Kidney epithelial cell (primary cell): ENCODE measurements around the gene C1QL1. TPM values are rescaled to one million over a fixed set of nuclear protein-coding genes. Genes with fewer than 3 reads are reported as not detected.

Experiments
- DNase-seq: peaks from one replicate; pipeline ENCODE4 v3.0.0-alpha.2; 2010; ENCODE audit warnings: low read depth
- H3K27me3 ChIP-seq: 2 replicates; pipeline ENCODE4 v1.6.0; 2011; ENCODE audit warnings: low read length; ENCODE audit not compliant: control insufficient read depth, insufficient read depth
- H3K36me3 ChIP-seq: 2 replicates; pipeline ENCODE4 v1.5.1; 2011; ENCODE audit warnings: low read length; ENCODE audit not compliant: control insufficient read depth, insufficient read depth
- H3K4me3 ChIP-seq: 2 replicates; pipeline ENCODE4 v1.5.1; 2011; ENCODE audit warnings: low read depth, mild to moderate bottlenecking, control low read depth, low read length
- total RNA-seq: library from RNA; depleted of rRNA; stranded (reverse); fragments of >200 nt; gene quantifications from 2 replicates; pipeline ENCODE4 v1.2.3, GENCODE V29; 2015
- TF ChIP-seq, protein P1 (sequence below): IDR thresholded peaks from 2 replicates; pipeline ENCODE4 v1.5.1; 2011; ENCODE audit warnings: mild to moderate bottlenecking, moderate library complexity, low read length, control low read depth, inconsistent platforms; ENCODE audit not compliant: insufficient read depth, poor library complexity, severe bottlenecking

Gene C1QL1
- total RNA-seq, 1 donor from 2014 or later, result 0.08 TPM

DNA sequence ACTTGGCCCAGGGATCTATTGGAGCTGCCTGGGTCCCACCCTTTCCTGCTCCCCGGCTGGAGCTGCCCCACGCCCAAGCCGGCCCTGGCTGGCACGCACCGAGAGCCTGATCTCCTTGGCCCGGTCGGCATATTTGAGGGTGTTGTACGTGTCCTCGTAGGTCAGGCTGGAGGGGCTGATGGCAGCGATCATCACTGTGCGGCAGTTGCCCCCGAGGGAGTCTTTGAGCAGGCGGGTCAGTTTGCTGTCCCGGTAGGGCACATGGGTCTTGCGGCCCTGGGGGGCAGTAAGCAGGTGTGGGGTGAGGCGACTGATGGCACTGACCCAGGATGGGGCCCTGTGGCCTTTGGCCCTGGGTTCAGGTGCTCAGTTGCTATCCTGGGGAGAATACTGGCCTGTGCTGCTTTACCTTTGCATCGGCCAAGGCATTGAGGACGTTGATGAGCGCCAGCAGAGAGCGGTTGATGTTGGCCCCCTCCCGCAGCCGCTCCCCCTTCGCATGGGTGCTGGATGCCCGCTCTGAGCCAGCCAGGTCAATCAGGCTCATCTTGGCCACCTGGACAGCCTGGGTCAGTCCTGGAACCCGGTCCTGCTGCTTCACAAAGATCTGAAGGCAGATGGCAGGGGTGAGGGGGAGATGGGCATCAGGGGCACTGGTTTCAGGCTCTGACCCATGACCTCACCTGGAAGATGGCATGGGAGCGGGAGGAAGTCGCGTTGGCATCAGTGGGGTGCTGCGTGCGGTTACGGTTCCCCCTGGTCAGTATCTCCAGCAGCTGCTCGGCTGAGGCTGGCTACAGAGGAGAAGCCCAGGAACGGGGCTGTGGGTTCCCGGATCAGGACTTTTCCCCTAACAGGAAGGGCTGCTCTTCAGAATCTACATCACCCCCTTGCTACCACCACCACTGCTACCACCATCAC lies 34.0 kb downstream of the C1QL1 start:
- DNase-seq, result no peak
- Histone ChIP-seq H3K36me3 (no peaks in the 10 kb centered on the region), H3K4me3 (no peak overlapping the region), H3K27me3 (no peaks in the 10 kb centered on the region)
- TF ChIP-seq, protein P1, sequence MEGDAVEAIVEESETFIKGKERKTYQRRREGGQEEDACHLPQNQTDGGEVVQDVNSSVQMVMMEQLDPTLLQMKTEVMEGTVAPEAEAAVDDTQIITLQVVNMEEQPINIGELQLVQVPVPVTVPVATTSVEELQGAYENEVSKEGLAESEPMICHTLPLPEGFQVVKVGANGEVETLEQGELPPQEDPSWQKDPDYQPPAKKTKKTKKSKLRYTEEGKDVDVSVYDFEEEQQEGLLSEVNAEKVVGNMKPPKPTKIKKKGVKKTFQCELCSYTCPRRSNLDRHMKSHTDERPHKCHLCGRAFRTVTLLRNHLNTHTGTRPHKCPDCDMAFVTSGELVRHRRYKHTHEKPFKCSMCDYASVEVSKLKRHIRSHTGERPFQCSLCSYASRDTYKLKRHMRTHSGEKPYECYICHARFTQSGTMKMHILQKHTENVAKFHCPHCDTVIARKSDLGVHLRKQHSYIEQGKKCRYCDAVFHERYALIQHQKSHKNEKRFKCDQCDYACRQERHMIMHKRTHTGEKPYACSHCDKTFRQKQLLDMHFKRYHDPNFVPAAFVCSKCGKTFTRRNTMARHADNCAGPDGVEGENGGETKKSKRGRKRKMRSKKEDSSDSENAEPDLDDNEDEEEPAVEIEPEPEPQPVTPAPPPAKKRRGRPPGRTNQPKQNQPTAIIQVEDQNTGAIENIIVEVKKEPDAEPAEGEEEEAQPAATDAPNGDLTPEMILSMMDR, result no peak

DNA sequence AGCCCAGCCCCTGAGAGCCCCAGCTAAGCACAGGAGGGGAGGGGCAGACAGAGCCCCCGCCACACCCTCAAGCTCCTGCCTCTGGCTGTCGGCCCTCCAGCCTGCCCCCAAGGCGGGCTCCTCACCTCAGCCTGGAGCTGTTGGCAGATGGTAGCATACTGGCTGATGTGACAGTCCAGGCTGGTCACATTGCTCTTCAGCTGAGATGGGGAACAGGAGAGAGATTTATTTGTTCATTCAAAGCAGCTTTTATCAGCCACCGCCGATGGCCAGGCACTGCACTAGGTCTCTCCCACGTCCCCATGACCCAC lies 35.4 kb downstream of the C1QL1 start:
- Histone ChIP-seq H3K36me3 (no peaks in the 10 kb centered on the region), H3K4me3 (no peak overlapping the region), H3K27me3 (no peaks in the 10 kb centered on the region)
- TF ChIP-seq, protein P1, result no peak
- DNase-seq, result no peak

DNA sequence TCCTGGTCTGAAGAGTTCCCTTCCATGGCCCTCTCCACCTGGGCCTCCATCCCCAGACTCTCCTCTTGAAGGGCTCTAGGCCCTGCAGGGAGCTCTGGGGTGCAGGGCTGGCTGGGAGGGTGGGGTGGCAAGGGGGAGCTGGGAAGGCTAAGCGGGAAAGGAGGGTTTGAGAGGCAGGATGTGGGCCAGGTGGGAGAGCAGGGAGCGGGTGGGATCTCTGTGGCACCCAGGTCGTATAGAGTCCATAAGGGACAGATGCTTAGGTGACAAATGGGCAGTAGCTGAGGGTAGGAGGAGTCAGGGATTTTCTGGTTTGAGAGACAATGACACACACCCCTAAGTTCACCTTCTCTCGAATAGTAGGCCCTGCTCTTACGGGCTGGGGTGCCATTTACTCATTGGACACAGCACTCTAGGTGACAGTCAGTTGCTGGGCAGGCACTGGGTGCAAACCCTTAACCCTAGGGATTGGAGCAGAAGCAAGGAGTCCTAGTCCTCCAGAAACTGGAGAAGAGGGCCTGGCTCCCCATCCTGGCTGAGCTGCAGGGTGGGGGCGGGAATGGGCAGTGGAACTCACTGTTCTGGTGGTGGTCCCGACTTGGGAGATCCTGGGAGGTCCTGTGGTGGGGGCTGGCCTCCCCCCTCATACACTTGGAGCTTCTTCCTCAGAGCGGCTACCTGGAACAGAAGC lies 35.9 kb downstream of the C1QL1 start:
- TF ChIP-seq, protein P1, result no peak
- no peaks in the 10 kb centered on the region for H3K36me3 ChIP-seq
- H3K4me3 ChIP-seq, result no peak overlapping the region
- no peak for DNase-seq
- no peaks in the 10 kb centered on the region for H3K27me3 ChIP-seq

DNA sequence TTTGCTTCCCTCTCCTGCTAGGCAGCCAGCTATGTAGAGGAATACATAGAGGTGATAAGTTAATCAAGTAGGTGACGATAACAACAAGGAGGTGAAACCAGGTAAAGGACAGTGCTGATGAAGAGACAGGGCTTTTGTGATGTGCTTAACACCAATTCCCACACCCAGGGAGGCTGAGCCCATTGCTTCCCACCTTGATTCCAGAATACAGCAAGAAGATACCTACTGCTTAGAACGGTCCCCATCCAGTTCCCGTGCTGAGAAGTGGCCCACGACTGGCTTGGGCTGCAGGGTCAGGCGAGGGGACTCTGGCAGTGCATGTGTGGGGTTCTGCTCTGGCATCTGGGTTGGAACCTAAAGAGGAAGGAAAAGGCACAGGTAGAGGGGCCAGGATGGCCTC lies 36.7 kb downstream of the C1QL1 start:
- no peak overlapping the region for H3K4me3 ChIP-seq
- H3K27me3 ChIP-seq, result no peaks in the 10 kb centered on the region
- H3K36me3 ChIP-seq, result no peaks in the 10 kb centered on the region
- DNase-seq, result no peak
- TF ChIP-seq, protein P1, result no peak

DNA sequence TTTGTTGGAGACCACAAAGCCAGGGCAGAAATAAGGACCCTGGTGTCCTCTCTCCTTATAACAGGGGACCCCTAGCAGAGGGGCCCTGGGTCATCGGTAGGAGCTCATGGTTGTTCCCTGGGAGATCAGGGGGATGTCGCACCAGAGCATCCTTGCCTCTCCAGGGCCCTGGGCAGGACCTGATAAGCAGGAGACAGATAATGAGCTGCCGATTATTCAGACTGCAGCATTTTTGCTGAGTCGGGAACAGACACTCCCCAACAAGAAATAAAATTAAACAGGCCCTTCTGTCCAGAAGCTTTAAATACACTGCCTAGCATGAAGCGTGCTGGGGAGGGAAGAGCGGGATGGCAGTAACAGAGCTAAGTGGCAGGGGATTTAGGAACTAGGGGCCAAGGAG lies 37.4 kb downstream of the C1QL1 start:
- no peak overlapping the region for H3K4me3 ChIP-seq
- DNase-seq, result no peak
- H3K36me3 ChIP-seq, result peaks cover 3% of the 10 kb centered on the region
- H3K27me3 ChIP-seq, result no peaks in the 10 kb centered on the region
- TF ChIP-seq, protein P1, result no peak
